DLD1 (cell line): ENCODE data around the gene HYAL4.
"Not testable (repeated sequence)": the region's sequence is repeated elsewhere in the genome, so short reads cannot be mapped to it uniquely, and the experiment has no call there.

ENCODE experiments used
- in situ Hi-C: cut with HindIII; loops from 2 replicates; pipeline ENCODE4 v1.10.0; 2017; ENCODE audit warnings: low sequenced_read_pairs

Gene HYAL4

DNA sequence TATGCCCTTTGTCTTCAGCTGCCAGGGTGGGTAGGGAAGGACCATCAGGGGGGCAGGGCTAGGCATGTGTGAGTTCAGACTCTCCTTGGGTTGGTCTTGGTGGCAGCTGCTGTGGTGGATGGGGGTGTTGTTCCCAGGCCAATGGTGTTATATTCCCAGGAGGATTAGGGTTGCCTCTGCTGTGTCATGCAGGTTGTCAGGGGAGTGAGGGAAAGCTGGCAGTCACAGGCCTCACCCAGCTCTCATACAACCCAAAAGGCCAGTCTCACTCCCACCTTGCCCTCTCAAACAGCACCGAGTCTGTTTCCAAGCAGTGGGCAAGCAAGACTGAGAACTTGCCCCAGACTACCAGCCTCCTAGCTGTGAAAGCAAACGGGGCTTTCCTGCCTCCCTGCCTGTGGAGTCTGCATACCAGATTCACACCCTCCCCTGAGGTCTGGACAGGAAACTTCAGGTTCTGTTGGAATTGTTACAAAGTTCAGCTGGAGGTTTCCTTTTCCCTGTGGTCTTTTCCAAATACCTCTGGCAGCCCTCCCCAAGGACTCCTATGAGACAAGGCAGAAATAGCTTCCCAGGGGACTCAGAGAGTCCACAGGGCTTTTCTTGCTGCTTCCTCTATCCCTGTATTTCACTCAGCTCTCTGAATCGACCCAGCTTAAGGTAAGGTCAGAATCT lies 1.4 kb downstream of the HYAL4 start:
- in situ Hi-C loops, result no loop called here

DNA sequence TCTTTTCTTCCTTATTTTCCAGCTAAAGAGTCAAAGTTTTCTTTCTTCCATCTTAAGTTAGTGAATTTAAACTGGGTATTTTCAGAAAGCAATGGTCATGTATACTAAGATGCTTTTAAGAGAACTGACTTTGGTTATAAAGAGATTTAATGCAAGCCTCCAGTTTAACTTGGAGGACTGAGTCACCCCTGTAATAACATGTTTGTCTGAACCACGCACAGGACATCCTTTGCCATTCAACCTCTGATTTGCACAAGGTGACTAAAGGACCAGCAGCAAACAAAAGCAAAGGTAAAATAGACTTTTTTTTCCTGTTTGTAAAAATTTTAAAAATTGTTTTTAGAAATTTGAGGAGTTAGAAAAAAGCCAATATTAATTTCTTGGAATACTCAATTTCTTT lies 2.9 kb downstream of the HYAL4 start:
- in situ Hi-C loops, result no loop called here

DNA sequence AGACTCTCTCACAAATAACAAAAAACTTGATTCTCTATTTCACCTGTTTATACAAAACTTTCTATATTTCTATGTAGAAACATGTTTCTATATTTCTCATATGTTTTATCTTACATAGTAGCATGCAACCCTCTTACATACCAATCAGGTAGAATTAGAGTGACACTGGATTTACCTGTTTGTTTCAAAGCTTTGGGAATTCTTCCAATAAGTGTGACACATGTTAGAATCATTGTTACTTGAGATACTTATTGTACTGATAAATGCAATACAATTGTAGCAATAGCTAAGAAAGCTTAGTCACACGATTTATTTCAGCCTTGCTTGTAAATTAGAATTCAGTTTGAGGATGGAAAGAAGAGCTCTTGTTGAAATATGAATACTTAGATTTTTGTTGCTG lies 4.9 kb downstream of the HYAL4 start:
- in situ Hi-C loops, result no loop called here

DNA sequence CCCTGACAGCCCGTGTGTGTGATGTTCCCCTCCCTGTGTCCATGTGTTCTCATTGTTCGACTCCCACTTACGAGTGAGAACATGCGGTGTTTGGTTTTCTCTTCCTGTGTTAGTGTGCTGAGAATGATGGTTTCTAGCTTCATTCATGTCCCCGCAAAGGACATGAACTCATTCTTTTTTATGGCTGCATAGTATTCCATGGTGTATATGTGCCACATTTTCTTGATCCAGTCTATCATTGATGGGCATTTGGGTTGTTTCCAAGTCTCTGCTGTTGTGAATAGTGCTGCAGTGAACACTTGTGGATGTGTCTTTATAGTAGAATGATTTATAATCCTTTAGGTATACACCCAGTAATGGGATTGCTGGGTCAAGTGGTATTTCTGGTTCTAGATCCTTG lies 6.4 kb downstream of the HYAL4 start:
- in situ Hi-C loops, result not testable (repeated sequence)

DNA sequence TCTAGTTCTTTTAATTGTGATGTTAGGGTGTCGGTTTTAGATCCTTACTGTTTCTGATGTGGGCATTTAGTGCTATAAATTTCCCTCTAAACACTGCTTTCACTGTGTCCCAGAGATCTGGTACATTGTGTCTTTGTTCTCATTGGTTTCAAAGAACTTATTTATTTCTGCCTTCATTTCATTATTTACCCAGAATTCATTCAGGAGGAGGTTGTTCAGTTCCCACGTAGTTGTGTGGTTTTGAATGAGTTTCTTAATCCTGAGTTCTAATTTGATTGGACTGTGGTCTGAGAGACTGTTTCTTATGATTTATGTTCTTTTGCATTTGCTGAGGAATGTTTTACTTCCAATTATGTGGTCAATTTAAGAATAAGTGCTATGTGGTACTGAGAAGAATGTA lies 9.3 kb downstream of the HYAL4 start:
- in situ Hi-C loops, result not testable (repeated sequence)

DNA sequence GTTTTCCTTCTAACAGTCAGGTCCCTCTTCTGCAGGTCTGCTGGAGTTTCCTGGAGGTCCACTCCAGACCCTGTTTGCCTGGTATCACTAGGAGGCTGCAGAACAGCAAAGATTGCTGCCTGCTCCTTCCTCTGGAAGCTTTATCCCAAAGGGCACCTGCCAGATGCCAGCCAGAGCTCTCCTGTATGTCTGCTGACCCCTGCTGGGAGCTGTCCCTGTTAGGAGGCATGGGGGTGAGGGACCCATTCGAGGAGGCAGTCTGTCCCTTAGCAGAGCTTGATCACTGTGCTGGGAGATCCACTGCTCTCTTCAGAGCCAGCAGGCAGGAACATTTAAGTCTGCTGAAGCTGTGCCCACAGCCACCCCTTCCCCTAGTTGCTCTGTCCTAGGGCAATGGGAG lies 11.5 kb downstream of the HYAL4 start:
- in situ Hi-C loops, result not testable (repeated sequence)

DNA sequence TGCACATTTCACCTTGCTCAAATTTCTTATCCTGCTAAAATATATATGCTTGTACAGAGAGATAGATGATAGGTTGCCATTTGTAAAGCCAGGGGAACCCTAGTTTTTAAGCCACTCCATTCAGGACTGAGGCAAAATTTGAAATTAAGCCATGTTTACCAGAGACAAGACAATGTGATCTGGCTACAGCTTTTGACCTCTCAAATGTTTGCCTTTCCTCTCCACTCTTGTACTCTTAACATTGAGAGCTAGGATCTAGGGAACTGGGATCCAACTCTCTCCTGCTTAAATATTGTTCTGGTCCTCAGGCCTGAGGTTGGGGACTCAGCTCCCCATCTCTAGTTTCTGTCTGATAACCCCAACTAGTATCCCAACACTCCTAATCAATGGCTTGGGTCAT lies 15.9 kb downstream of the HYAL4 start:
- in situ Hi-C loops, result no loop called here

DNA sequence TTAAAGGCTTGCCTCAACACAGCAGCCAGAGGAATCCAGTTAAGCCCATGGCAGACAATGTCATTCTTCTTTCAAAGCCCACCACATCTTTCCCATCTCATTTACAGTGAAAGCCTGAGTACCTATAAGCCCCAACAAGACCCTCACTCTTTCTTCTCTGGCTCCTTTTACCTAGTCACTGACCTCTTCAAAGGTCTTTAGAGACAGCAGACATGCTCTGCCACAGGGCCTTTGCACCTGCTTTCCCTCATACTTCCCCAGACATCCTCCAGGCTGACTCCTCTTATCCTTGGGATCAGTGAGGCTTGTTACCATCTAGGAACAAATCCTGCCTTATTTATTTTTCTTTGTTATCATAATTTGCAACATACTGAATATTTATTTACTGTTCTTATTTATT lies 17.8 kb downstream of the HYAL4 start:
- in situ Hi-C loops, result no loop called here

DNA sequence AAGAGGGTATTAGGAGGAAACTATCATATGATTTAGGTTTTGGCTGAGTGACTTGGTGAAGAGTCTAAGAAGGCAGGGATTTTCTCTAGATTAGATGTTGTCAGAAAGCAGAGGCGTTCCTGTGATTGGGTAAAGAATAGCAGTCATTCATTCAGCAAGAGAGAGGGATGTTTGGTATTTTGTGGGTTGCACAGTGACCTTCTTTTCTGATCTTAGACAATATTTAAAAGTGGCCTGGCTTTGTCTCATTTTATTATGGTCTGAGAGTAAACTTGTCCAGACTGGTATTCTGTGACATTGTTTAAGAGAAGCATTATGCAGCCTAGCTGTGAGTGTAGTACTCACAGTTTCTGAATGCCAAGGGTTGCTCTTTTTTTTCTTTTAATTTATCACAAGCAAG lies 18.5 kb downstream of the HYAL4 start:
- in situ Hi-C loops, result no loop called here

DNA sequence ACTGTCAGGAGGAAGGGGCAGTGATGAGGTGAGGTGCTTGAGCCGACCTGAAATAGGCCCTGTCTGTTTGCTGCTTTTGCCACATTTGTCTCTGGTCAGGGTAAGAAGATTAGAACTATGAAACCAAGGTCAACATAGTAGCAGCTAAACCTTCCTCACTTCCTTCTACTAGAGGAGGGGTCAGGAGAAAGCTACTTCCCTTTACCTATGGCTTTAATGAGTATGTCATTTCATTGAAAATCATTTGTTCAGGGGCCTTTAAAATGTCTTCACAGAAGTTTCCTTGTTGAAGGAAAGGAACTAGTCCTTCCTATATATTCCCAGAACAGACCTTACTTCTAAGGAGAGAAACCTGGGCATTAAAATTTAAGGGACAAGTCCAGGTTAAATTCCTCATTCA lies 19.0 kb downstream of the HYAL4 start:
- in situ Hi-C loops, result no loop called here

DNA sequence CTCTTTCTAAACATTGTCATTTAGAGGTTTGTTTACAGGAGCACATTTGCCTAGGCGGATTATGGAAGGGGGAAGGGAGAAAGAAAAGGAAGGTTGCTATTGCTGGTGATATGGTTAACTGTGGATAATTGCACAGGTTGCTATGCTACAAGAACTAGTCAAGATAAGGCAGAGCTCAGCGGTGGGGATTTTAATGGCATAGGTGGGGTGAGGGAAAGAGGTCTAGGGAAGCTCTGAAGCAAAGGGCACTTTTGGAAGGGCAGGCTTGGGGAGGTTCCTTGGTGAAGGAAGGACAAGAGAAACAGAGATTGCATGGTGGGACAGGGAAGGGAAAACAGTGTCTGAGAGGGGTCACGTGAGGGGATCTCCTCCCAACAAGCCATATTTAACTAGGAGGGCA lies 19.5 kb downstream of the HYAL4 start:
- in situ Hi-C loops, result no loop called here

DNA sequence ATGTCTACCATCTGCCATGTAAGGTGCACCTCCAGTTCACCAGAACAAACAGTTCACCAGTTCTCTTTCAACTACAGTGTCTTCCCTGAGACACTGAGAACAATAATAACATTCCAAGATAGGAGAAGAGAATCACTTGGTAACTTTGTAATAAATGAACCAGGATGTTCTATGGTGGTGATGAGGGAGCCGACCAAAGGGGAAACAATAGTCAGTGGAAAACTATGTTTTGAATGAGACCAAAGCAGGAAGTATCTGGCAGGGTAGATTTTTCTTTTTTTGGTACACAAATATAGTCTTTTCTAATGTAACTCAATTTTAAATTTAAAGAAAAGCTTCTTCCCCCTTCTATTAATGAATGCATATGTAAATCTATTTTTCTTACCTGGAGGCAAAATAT lies 20.0 kb downstream of the HYAL4 start:
- in situ Hi-C loops, result no loop called here

DNA sequence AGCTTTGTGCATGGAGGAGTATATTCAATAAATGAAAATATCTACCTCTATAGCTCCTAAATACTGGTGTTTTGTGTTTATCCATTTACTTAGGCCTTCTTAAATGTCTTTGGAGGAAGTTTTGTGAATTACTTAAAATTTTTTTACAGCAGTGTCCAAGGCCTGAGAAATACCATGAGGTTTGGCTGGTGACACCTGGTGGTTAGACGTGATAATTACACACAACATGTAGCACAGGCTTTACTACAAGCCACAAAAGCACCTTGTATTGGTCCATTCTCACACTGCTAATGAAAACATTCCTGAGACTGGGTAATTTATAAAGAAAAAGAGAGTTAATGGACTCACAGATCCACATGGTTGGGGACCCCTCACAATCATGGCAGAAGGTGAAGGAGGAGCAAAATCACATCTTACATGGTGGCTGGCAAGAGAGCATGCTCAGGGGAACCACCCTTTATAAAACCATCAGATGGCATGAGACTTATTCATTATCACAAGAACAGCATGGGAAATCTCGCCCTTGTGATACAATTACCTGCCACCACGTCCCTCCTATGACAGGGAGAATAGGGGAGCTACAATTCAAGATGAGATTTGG lies 20.6 kb downstream of the HYAL4 start:
- in situ Hi-C loops, result no loop called here

DNA sequence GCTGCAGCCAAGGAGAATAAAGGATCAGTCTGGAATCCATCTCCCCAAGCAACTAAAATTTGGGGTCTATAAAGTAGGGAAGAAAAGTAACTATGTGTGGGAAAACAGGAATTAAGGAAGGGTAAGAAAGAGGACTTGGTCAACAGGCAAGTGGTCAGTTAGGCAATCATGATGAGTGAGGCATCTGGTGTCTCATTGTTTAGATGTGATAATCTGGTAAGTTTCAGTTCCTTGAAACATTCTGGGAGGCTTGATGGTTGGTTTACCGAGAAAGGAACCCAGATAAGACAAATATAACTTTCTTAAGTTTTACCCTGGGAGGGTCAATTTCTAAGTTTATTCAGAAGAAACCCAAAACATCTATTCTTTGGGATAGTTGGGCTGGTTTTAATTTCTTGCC lies 22.3 kb downstream of the HYAL4 start:
- in situ Hi-C loops, result no loop called here

DNA sequence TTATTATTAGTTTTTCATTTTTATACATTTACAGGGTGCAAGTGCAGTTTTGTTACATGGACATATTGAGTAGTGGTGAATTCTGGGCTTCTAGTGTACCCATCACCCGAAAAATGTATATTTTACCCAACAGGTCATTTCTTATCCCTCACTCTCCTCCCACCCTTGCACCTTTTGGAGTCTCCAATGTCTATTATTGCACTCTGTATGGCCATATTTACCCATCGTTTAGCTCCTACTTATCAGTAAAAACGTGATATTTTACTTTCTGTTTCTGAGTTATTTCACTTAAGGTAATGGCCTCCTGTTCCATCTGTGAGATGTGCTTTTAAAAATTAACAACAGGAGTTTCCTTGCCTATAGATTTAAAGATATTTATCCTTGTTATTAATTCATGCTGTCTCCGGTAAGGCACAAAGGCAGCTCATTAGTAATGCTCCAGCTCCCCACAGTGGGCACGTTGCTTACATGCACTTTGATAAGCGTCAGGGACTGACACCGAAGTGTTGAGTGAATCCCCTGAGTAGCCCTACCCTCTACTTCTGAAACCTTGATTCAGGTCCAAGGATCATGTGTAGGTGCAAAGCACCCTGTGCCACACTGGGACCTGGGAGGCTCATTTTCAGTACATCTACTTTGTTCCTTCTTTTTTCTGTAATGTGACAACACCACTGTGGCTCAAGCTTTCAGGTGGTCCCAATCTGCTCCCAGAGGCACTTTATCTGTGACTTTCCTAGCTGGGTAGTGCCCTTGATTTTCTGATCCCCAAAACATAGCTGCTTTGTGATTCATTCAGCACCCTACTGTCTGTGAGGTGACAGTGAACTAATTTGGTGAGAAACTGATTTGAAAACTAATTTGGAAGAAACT lies 27.3 kb downstream of the HYAL4 start:
- in situ Hi-C loops, result no loop called here

DNA sequence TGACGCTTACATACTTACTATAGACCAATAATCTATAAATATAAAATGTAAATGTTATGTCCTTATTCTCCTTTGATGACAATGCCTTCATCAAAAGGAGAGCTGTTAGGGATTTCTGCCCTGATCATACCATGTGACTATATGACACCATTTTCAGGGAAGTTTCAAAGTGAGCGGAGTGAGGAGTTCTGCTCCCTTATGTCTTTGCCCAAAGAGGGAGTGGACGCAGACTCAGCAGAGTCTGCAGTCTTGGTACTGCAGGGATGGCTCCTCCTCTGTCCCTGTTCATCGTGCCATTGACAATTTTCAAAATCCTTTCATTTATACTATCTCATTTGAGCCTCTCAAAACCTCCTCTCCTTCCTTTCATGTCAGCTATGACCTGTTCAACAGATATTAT lies 27.9 kb downstream of the HYAL4 start:
- in situ Hi-C loops, result no loop called here

DNA sequence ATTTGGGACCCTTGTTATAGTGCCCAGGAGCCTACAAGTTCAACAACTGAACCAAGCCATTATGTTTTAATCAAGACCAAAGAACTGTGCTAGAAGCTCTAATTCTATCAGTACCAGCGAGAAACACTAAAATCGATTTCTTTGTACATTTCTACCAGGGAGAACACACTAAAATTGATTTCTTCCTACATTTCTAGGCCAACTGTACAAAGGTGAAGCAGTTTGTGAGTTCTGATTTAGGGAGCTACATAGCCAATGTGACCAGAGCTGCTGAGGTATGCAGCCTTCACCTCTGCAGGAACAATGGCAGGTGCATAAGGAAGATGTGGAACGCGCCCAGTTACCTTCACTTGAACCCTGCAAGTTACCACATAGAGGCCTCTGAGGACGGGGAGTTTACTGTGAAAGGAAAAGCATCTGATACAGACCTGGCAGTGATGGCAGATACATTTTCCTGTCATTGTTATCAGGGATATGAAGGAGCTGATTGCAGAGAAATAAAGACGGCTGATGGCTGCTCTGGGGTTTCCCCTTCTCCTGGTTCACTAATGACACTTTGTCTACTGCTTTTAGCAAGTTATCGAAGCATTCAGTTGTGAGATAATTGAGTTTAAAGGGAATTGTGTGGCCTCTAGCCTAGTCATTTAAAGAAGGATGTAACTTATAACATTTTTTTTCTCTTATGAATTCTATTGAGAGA lies 31.7 kb downstream of the HYAL4 start:
- in situ Hi-C loops, result no loop called here

DNA sequence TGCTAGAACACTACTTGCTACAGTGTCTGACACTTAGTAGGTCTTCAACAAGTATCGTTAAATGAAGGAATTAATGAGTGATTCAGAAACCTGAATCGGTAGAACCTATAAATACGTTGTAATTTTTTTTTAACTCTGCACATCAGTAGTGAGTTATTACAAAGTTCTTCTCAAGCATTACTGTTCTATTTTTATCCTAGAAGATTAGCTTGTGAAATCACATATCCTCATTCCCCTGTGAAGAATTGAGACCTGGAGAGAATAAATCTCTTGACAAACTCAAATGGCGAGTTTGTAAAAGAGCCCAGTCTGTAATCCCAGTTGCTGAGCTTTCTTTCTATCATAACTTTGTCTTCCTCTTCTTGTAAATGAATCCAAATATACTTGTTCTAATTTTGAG lies 34.7 kb downstream of the HYAL4 start:
- in situ Hi-C loops, result no loop called here

DNA sequence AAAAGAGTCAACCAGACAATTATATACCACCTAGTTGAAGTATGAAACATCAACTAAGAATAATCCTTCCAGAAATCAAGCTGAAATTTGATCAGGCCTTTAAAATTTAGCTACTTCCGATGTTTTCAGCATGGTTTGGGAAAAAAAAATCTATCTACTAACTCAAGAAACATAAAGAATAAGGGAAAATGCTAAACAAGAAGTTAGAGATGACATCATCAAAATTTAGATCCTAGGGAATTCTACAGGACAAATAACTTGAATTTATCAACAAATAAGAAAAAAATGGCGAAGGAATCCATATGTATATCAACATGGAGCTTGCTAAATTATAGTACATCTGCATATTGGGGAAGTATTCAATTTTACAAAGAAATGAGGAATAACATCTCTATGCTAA lies 36.3 kb downstream of the HYAL4 start:
- in situ Hi-C loops, result no loop called here

DNA sequence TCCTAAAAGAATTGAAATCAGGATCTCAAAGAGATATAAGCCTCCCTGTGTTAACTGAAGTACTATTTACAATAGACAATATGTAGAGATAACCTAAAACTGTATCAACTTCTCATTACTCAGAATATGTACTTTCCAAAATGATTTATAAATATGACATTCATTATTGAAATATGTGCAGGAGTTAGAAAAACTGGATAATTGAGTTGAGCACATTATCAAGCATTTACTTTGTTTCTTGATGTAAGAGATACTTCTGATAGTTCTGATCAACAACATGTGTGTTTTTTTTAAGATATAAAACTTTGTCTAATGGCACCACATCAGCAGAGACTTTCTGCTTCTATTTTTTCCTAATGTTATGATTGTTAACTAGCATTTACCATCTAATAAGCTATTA lies 38.2 kb downstream of the HYAL4 start:
- in situ Hi-C loops, result no loop called here

DNA sequence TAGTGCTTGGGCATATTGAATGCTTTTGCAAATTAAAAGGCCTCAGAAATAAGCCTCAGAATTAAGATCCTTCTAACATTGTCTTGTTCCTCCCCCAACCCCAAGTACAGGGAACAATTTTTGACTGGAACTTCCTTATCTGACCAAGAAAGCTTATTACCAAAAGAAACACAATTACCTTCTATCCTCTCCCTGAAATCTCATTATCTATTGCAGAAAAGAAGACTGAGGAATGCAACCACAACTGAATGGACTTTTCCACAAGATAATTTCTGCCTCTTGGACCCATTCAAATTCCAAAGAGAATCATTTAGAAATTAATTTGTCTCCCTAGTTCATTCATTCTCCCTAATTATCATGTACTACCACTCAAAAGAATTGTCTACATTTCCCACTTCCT lies 43.2 kb downstream of the HYAL4 start:
- in situ Hi-C loops, result no loop called here

DNA sequence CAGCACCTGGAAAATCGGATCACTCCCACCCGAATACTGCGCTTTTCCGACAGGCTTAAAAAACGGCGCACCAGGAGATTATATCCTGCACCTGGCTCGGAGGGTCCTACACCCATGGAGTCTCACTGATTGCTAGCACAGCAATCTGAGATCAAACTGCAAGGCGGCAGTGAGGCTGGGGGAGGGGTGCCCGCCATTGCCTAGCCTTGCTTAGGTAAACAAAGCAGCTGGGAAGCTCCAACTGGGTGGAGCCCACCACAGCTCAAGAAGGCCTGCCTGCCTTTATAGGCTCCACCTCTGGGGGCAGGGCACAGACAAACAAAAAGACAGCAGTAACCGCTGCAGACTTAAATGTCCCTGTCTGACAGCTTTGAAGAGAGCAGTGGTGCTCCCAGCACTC lies 49.8 kb downstream of the HYAL4 start:
- in situ Hi-C loops, result not testable (repeated sequence)
